ENCODE results near the gene TBXAS1.

TBXAS1 gene

DNA sequence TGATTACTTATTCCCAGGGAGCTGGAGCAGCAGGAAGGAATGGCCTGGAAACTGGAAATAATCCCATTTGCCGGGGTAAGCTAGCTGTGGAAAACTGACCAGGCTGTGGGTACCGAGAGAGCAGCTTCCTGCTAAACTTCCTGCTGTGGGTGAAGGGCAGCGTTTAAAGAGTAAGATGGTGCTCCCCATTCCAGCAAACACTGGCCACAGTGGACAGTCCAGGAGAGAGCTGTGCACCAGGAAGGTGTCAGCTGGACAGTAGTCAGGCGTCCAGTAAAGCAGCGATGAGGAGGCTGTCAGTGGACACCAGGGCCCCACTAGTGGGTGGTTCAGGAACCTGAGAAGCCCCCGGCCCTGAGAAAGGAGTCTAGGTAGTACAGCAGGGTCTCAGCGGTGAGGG is 55.4 kb downstream of the TBXAS1 start:
- no peaks in the 10 kb centered on the region for H3K27me3 ChIP-seq (ENCODE audit: control insufficient read depth in 5 of 5, insufficient read depth in 4 of 5, low read length in 5 of 5)
- H3K4me3 ChIP-seq (ENCODE audit: low read depth in 1 of 5, low read length in 5 of 5) = no peak overlapping the region
- no peak overlapping the region for H3K27ac ChIP-seq (ENCODE audit: low read depth, low read length)
- no peaks in the 10 kb centered on the region for H3K36me3 ChIP-seq (ENCODE audit: control insufficient read depth in 5 of 5, insufficient read depth in 5 of 5, low read length in 5 of 5)
- H3K4me1 ChIP-seq (ENCODE audit: control insufficient read depth in 5 of 5, insufficient read depth in 5 of 5, low read length in 5 of 5) = peaks cover 0 to 4% (median 0%) of the 10 kb centered on the region in 5 donors
- no peaks in the 10 kb centered on the region for H3K9me3 ChIP-seq (ENCODE audit: control insufficient read depth in 5 of 5, low read length in 5 of 5)
- H3K9ac ChIP-seq (ENCODE audit: low read length in 5 of 5) = no peak overlapping the region

GRCh38 chr7:139885511-139885910 is 56.4 kb downstream of the TBXAS1 start:
- Histone ChIP-seq H3K4me1 (ENCODE audit: control insufficient read depth in 5 of 5, insufficient read depth in 5 of 5, low read length in 5 of 5) (peaks cover 0 to 4% (median 0%) of the 10 kb centered on the region in 5 donors), H3K27ac (ENCODE audit: low read depth, low read length) (no peak overlapping the region), H3K27me3 (ENCODE audit: control insufficient read depth in 5 of 5, insufficient read depth in 4 of 5, low read length in 5 of 5) (no peaks in the 10 kb centered on the region), H3K9ac (ENCODE audit: low read length in 5 of 5) (no peak overlapping the region), H3K4me3 (ENCODE audit: low read depth in 1 of 5, low read length in 5 of 5) (no peak overlapping the region), H3K36me3 (ENCODE audit: control insufficient read depth in 5 of 5, insufficient read depth in 5 of 5, low read length in 5 of 5) (no peaks in the 10 kb centered on the region), H3K9me3 (ENCODE audit: control insufficient read depth in 5 of 5, low read length in 5 of 5) (no peaks in the 10 kb centered on the region)

GRCh38 chr7:139886206-139886605 is 57.1 kb downstream of the TBXAS1 start:
- Histone ChIP-seq H3K9ac (ENCODE audit: low read length in 5 of 5) (no peak overlapping the region), H3K4me3 (ENCODE audit: low read depth in 1 of 5, low read length in 5 of 5) (no peak overlapping the region), H3K9me3 (ENCODE audit: control insufficient read depth in 5 of 5, low read length in 5 of 5) (no peaks in the 10 kb centered on the region), H3K27ac (ENCODE audit: low read depth, low read length) (no peak overlapping the region), H3K27me3 (ENCODE audit: control insufficient read depth in 5 of 5, insufficient read depth in 4 of 5, low read length in 5 of 5) (no peaks in the 10 kb centered on the region), H3K36me3 (ENCODE audit: control insufficient read depth in 5 of 5, insufficient read depth in 5 of 5, low read length in 5 of 5) (no peaks in the 10 kb centered on the region), H3K4me1 (ENCODE audit: control insufficient read depth in 5 of 5, insufficient read depth in 5 of 5, low read length in 5 of 5) (peaks cover 0 to 4% (median 0%) of the 10 kb centered on the region in 5 donors)

- Histone ChIP-seq H3K27ac (ENCODE audit: low read depth, low read length) (no peak overlapping the region), H3K9me3 (ENCODE audit: control insufficient read depth in 5 of 5, low read length in 5 of 5) (no peaks in the 10 kb centered on the region), H3K4me3 (ENCODE audit: low read depth in 1 of 5, low read length in 5 of 5) (no peak overlapping the region), H3K9ac (ENCODE audit: low read length in 5 of 5) (no peak overlapping the region), H3K27me3 (ENCODE audit: control insufficient read depth in 5 of 5, insufficient read depth in 4 of 5, low read length in 5 of 5) (no peaks in the 10 kb centered on the region), H3K4me1 (ENCODE audit: control insufficient read depth in 5 of 5, insufficient read depth in 5 of 5, low read length in 5 of 5) (peaks cover 0 to 4% (median 0%) of the 10 kb centered on the region in 5 donors), H3K36me3 (ENCODE audit: control insufficient read depth in 5 of 5, insufficient read depth in 5 of 5, low read length in 5 of 5) (no peaks in the 10 kb centered on the region)
Measured at GRCh38 chr7:139886899-139887298, 57.8 kb downstream of the TBXAS1 start.

DNA sequence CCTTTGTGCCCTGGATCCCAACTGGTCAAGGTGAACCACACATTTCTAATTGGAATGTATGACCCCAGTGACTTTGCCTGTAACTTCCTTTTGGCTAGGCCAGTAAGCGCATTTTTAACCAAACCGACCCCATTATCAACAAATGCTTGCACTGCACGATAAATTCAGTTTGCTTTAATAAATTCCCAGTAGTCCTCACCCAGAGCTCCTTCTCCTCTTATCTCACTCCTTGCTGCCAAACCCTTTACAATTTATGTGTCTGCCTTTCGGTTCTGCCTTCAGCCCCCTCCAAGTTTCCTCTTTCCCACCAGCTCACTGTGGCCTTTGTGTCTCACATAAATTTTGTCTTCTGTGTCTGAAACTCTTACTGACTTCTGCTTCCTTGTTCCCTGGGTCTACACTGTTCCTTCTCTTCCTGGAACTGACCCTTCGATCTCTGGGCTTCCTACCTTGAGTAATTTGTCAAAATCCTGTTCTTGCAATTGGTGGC is 59.0 kb downstream of the TBXAS1 start:
- H3K27me3 ChIP-seq (ENCODE audit: control insufficient read depth in 5 of 5, insufficient read depth in 4 of 5, low read length in 5 of 5) = peaks cover 0 to 1% (median 0%) of the 10 kb centered on the region in 5 donors
- H3K27ac ChIP-seq (ENCODE audit: low read depth, low read length) = no peak overlapping the region

GRCh38 chr7:139889186-139889871 is 60.3 kb downstream of the TBXAS1 start:
- no peak overlapping the region for H3K27ac ChIP-seq (ENCODE audit: low read depth, low read length)
- no peak overlapping the region for H3K9ac ChIP-seq (ENCODE audit: low read length in 5 of 5)
- H3K4me3 ChIP-seq (ENCODE audit: low read depth in 1 of 5, low read length in 5 of 5) = no peak overlapping the region
- H3K36me3 ChIP-seq (ENCODE audit: control insufficient read depth in 5 of 5, insufficient read depth in 5 of 5, low read length in 5 of 5) = no peaks in the 10 kb centered on the region
- H3K9me3 ChIP-seq (ENCODE audit: control insufficient read depth in 5 of 5, low read length in 5 of 5) = no peaks in the 10 kb centered on the region
- H3K4me1 ChIP-seq (ENCODE audit: control insufficient read depth in 5 of 5, insufficient read depth in 5 of 5, low read length in 5 of 5) = peaks cover 0 to 4% (median 0%) of the 10 kb centered on the region in 5 donors
- peaks cover 0 to 5% (median 0%) of the 10 kb centered on the region in 5 donors for H3K27me3 ChIP-seq (ENCODE audit: control insufficient read depth in 5 of 5, insufficient read depth in 4 of 5, low read length in 5 of 5)

More for the DNA sequence above, 59.0 kb downstream of the TBXAS1 start:
- Histone ChIP-seq H3K9ac (ENCODE audit: low read length in 5 of 5) (no peak overlapping the region), H3K4me3 (ENCODE audit: low read depth in 1 of 5, low read length in 5 of 5) (no peak overlapping the region), H3K36me3 (ENCODE audit: control insufficient read depth in 5 of 5, insufficient read depth in 5 of 5, low read length in 5 of 5) (no peaks in the 10 kb centered on the region), H3K4me1 (ENCODE audit: control insufficient read depth in 5 of 5, insufficient read depth in 5 of 5, low read length in 5 of 5) (peaks cover 0 to 4% (median 0%) of the 10 kb centered on the region in 5 donors), H3K9me3 (ENCODE audit: control insufficient read depth in 5 of 5, low read length in 5 of 5) (no peaks in the 10 kb centered on the region)

GRCh38 chr7:139893461-139893860 is 64.4 kb downstream of the TBXAS1 start:
- no peak overlapping the region for H3K9ac ChIP-seq (ENCODE audit: low read length in 5 of 5)
- peaks cover 0 to 5% (median 0%) of the 10 kb centered on the region in 5 donors for H3K27me3 ChIP-seq (ENCODE audit: control insufficient read depth in 5 of 5, insufficient read depth in 4 of 5, low read length in 5 of 5)
- H3K36me3 ChIP-seq (ENCODE audit: control insufficient read depth in 5 of 5, insufficient read depth in 5 of 5, low read length in 5 of 5) = no peaks in the 10 kb centered on the region
- no peaks in the 10 kb centered on the region for H3K4me1 ChIP-seq (ENCODE audit: control insufficient read depth in 5 of 5, insufficient read depth in 5 of 5, low read length in 5 of 5)
- H3K4me3 ChIP-seq (ENCODE audit: low read depth in 1 of 5, low read length in 5 of 5) = no peak overlapping the region
- no peak overlapping the region for H3K27ac ChIP-seq (ENCODE audit: low read depth, low read length)
- no peaks in the 10 kb centered on the region for H3K9me3 ChIP-seq (ENCODE audit: control insufficient read depth in 5 of 5, low read length in 5 of 5)

- Histone ChIP-seq H3K9ac (ENCODE audit: low read length in 5 of 5) (no peak overlapping the region), H3K4me3 (ENCODE audit: low read depth in 1 of 5, low read length in 5 of 5) (no peak overlapping the region), H3K4me1 (ENCODE audit: control insufficient read depth in 5 of 5, insufficient read depth in 5 of 5, low read length in 5 of 5) (no peaks in the 10 kb centered on the region), H3K36me3 (ENCODE audit: control insufficient read depth in 5 of 5, insufficient read depth in 5 of 5, low read length in 5 of 5) (no peaks in the 10 kb centered on the region), H3K9me3 (ENCODE audit: control insufficient read depth in 5 of 5, low read length in 5 of 5) (no peaks in the 10 kb centered on the region), H3K27ac (ENCODE audit: low read depth, low read length) (no peak overlapping the region), H3K27me3 (ENCODE audit: control insufficient read depth in 5 of 5, insufficient read depth in 4 of 5, low read length in 5 of 5) (peaks cover 0 to 5% (median 0%) of the 10 kb centered on the region in 5 donors)
Measured at GRCh38 chr7:139893999-139894398, 64.9 kb downstream of the TBXAS1 start.

- H3K4me1 ChIP-seq (ENCODE audit: control insufficient read depth in 5 of 5, insufficient read depth in 5 of 5, low read length in 5 of 5) = no peaks in the 10 kb centered on the region
- H3K9me3 ChIP-seq (ENCODE audit: control insufficient read depth in 5 of 5, low read length in 5 of 5) = no peaks in the 10 kb centered on the region
- H3K36me3 ChIP-seq (ENCODE audit: control insufficient read depth in 5 of 5, insufficient read depth in 5 of 5, low read length in 5 of 5) = no peaks in the 10 kb centered on the region
- H3K4me3 ChIP-seq (ENCODE audit: low read depth in 1 of 5, low read length in 5 of 5) = no peak overlapping the region
- no peak overlapping the region for H3K27ac ChIP-seq (ENCODE audit: low read depth, low read length)
- H3K9ac ChIP-seq (ENCODE audit: low read length in 5 of 5) = no peak overlapping the region
- H3K27me3 ChIP-seq (ENCODE audit: control insufficient read depth in 5 of 5, insufficient read depth in 4 of 5, low read length in 5 of 5) = peaks cover 0 to 5% (median 0%) of the 10 kb centered on the region in 5 donors
Measured at GRCh38 chr7:139895141-139895829, 66.2 kb downstream of the TBXAS1 start.

- no peak overlapping the region for H3K4me3 ChIP-seq (ENCODE audit: low read depth in 1 of 5, low read length in 5 of 5)
- peaks cover 0 to 6% (median 3%) of the 10 kb centered on the region in 5 donors for H3K4me1 ChIP-seq (ENCODE audit: control insufficient read depth in 5 of 5, insufficient read depth in 5 of 5, low read length in 5 of 5)
- H3K9ac ChIP-seq (ENCODE audit: low read length in 5 of 5) = no peak overlapping the region
- H3K27me3 ChIP-seq (ENCODE audit: control insufficient read depth in 5 of 5, insufficient read depth in 4 of 5, low read length in 5 of 5) = peaks cover 0 to 5% (median 0%) of the 10 kb centered on the region in 5 donors
- no peaks in the 10 kb centered on the region for H3K36me3 ChIP-seq (ENCODE audit: control insufficient read depth in 5 of 5, insufficient read depth in 5 of 5, low read length in 5 of 5)
- H3K27ac ChIP-seq (ENCODE audit: low read depth, low read length) = no peak overlapping the region
- H3K9me3 ChIP-seq (ENCODE audit: control insufficient read depth in 5 of 5, low read length in 5 of 5) = no peaks in the 10 kb centered on the region
Measured at GRCh38 chr7:139896288-139896687, 67.2 kb downstream of the TBXAS1 start.

All from subcutaneous abdominal adipose tissue (tissue), 5 donors.